ENCODE data around the gene SNAPC5. TPM values are rescaled to one million over a fixed set of nuclear protein-coding genes. Genes with fewer than 3 reads are reported as not detected.
A peak's percentile ranks its signal among the peaks of the same experiment; 100 is the strongest.
"Not testable (repeated sequence)": the region's sequence is repeated elsewhere in the genome, so short reads cannot be mapped to it uniquely, and the experiment has no call there.

Gene SNAPC5
- total RNA-seq, 2 donors from 2014 or later = 29.9 to 32.2 TPM

DNA sequence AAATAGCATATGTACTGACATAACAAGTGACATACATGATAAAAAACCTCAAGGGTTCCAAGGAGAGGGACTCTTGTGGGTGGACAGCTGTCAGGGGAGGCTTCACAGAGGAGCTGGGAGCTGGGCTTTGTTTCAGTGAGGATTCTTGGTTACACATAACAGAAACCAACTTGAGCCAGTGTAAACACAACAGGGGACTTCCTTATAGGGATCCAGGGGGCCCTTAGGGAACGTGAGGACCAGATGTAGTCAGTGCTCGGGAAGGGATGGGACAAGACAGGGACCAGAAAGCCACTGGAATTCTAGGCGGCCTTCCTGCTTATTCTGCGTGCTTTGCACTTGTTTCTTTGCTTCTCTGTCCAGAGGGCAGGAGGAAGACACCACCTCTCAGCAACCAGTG lies 34.9 kb downstream of the SNAPC5 start:
- Mint-ChIP-seq H3K4me3 (no peak overlapping the region), H3K27ac (no peak overlapping the region), H3K9me3 (no peaks in the 10 kb centered on the region), H3K36me3 (ENCODE audit: insufficient read depth in 2 of 2) (peaks cover 3 to 12% of the 10 kb centered on the region in 2 donors), H3K27me3 (ENCODE audit: low read depth) (no peaks in the 10 kb centered on the region), H3K4me1 (ENCODE audit: low read depth) (no peaks in the 10 kb centered on the region)
- ATAC-seq (replicated peaks in 1 of 2) (no peak), DNase-seq (no peak)

- no peaks in the 10 kb centered on the region for H3K27me3 Mint-ChIP-seq (ENCODE audit: low read depth)
- no peak for DNase-seq
- no peak overlapping the region for H3K27ac Mint-ChIP-seq
Measured at GRCh38 chr15:66461917-66462316, 35.6 kb downstream of the SNAPC5 start.

GRCh38 chr15:66461294-66461693 lies 36.3 kb downstream of the SNAPC5 start:
- not testable (repeated sequence) for H3K27me3 Mint-ChIP-seq (ENCODE audit: low read depth); H3K4me3 Mint-ChIP-seq; H3K36me3 Mint-ChIP-seq (ENCODE audit: insufficient read depth in 2 of 2); ATAC-seq (replicated peaks in 1 of 2); H3K9me3 Mint-ChIP-seq; H3K4me1 Mint-ChIP-seq (ENCODE audit: low read depth); DNase-seq; H3K27ac Mint-ChIP-seq

More at GRCh38 chr15:66461917-66462316, 35.6 kb downstream of the SNAPC5 start:
- Mint-ChIP-seq H3K4me3 (no peak overlapping the region), H3K36me3 (ENCODE audit: insufficient read depth in 2 of 2) (peaks cover 3 to 8% of the 10 kb centered on the region in 2 donors), H3K4me1 (ENCODE audit: low read depth) (no peaks in the 10 kb centered on the region), H3K9me3 (no peaks in the 10 kb centered on the region)
- no peak for ATAC-seq (replicated peaks in 1 of 2)

DNA sequence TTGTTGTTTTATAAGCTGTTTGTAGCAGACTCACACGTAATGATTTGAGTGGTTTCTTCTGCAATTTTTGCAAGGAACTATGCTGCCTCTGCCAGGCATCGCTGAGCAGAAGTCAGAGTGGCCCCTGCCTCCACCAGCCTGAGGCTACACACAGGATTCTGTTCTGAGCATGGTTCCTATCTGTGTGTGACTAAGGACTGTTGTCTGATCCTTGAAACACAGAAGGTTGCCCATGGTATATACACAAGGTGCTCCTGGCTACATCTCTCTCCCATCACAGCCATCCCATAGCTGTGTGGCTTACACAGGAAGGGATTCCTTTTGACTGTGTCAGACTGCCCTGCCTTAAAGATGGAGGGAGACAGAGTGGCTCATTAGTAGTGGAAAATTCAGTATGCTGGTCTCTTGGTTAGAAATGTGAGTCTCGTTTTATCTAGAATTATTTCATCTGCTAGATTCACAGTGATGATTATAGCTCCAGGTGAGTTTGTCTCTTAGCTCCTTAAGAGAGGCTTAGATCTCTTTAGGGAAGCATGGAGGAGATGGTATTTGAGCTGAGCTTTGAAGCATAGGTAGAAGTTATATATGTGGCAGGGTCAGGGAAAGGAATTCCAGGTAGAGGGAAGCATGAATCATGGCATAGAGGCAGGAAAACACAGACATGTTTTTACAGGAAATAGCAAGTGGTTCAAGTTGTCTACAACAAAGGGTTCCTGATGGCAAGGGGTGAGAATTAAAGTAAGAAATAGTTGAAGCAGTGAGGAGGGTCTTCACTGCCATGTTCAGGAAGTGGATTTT lies 37.5 kb downstream of the SNAPC5 start:
- Mint-ChIP-seq H3K36me3 (ENCODE audit: insufficient read depth in 2 of 2) (peaks cover 1 to 5% of the 10 kb centered on the region in 2 donors), H3K4me3 (no peak overlapping the region), H3K4me1 (ENCODE audit: low read depth) (peaks cover 12% of the 10 kb centered on the region), H3K27me3 (ENCODE audit: low read depth) (no peaks in the 10 kb centered on the region), H3K27ac (peak overlapping the region; percentile 74), H3K9me3 (no peaks in the 10 kb centered on the region)
- DNase-seq = no peak
- no peak for ATAC-seq (replicated peaks in 1 of 2)

DNA sequence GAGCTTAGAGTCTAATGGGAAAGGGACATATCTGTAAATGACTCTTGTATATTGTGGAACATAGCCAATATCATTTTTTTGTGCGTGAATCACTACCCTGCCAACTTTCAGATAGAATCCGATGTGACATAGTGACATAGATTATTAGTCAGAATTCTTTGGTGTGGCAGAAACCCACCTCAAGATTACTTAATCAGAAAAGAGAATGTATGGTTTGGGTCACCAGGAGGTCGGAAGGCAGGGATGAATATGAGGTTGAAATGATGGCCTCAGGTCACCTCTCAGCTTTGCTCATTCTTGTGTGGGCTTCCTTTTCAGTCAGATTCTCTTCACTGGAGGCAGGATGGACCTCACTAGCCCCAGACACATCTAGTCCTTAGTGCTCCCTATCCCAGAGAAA lies 41.4 kb downstream of the SNAPC5 start:
- peaks cover 12% of the 10 kb centered on the region for H3K4me1 Mint-ChIP-seq (ENCODE audit: low read depth)
- ATAC-seq (replicated peaks in 1 of 2) (peak; percentile 83 to 94), DNase-seq (peak; percentile 9 to 19)
- H3K4me3 Mint-ChIP-seq = no peak overlapping the region
- H3K27me3 Mint-ChIP-seq (ENCODE audit: low read depth) = no peaks in the 10 kb centered on the region
- H3K27ac Mint-ChIP-seq = no peak overlapping the region
- H3K9me3 Mint-ChIP-seq = no peaks in the 10 kb centered on the region
- peaks cover 0 to 2% of the 10 kb centered on the region in 2 donors for H3K36me3 Mint-ChIP-seq (ENCODE audit: insufficient read depth in 2 of 2)

DNA sequence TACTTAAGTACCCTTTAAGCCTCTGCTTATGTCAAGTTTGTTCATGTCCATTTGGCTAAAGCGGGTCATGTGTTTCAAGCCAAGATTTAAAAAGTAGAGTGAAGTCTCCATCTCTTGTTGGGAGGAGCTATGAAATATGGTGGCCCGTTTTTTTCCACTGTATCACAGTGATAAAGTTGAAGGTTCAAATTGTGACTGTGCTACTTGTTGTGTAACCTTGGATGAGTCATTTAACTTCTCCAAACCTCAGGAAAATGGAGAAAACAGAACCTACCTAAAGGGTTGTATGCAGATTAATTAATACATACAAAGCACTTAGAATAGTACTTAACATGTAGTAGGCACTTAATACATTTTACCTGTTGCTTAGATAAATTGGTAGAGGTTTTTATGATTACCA lies 43.4 kb downstream of the SNAPC5 start:
- no peak overlapping the region for H3K27ac Mint-ChIP-seq
- H3K27me3 Mint-ChIP-seq (ENCODE audit: low read depth) = no peaks in the 10 kb centered on the region
- no peaks in the 10 kb centered on the region for H3K36me3 Mint-ChIP-seq (ENCODE audit: insufficient read depth in 2 of 2)
- peaks cover 12% of the 10 kb centered on the region for H3K4me1 Mint-ChIP-seq (ENCODE audit: low read depth)
- no peaks in the 10 kb centered on the region for H3K9me3 Mint-ChIP-seq
- no peak overlapping the region for H3K4me3 Mint-ChIP-seq
- DNase-seq (no peak), ATAC-seq (replicated peaks in 1 of 2) (no peak)

DNA sequence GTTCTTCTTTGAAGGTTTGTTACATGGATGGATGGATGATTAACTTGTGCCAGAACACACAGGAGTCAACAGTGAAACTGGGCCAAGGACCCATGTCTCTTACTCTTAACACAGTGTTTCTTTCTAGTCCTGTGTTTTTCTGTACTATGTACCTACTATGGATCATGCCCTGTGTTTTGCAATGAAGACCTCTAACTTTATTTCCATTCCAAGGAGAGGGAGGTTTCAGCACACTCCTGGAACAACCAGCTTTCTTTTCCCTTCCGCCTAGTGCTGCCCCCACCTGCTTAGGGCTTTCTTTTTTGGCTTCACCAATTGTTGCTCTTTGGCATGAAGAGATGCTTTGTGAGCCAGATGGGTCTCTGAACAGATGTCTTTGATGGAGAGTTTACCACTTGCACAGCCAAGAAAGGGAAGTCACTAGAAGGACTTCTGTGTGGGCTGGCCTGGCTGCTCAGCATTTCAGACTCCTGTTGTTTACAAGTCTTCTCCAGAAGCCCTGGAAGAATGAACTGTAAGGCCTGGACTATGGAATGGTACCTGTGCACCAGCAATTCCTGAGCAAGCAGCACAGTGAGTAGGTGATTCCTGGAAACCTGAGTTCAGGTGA lies 44.5 kb downstream of the SNAPC5 start:
- ATAC-seq (replicated peaks in 1 of 2) (no peak), DNase-seq (no peak)
- peaks cover 0 to 2% of the 10 kb centered on the region in 2 donors for H3K9me3 Mint-ChIP-seq
- peaks cover 2 to 3% of the 10 kb centered on the region in 2 donors for H3K36me3 Mint-ChIP-seq (ENCODE audit: insufficient read depth in 2 of 2)
- no peak overlapping the region for H3K27ac Mint-ChIP-seq
- H3K27me3 Mint-ChIP-seq (ENCODE audit: low read depth) = no peaks in the 10 kb centered on the region
- no peak overlapping the region for H3K4me3 Mint-ChIP-seq
- H3K4me1 Mint-ChIP-seq (ENCODE audit: low read depth) = peaks cover 12% of the 10 kb centered on the region

GRCh38 chr15:66452420-66452819 lies 45.1 kb downstream of the SNAPC5 start:
- no peaks in the 10 kb centered on the region for H3K27me3 Mint-ChIP-seq (ENCODE audit: low read depth)

More at GRCh38 chr15:66452420-66452819, 45.1 kb downstream of the SNAPC5 start:
- ATAC-seq (replicated peaks in 1 of 2) (no peak), DNase-seq (no peak)
- Mint-ChIP-seq H3K9me3 (peaks cover 0 to 2% of the 10 kb centered on the region in 2 donors), H3K36me3 (ENCODE audit: insufficient read depth in 2 of 2) (peaks cover 3 to 4% of the 10 kb centered on the region in 2 donors), H3K4me1 (ENCODE audit: low read depth) (peaks cover 12% of the 10 kb centered on the region), H3K27ac (no peak overlapping the region), H3K4me3 (no peak overlapping the region)

Other genes with a start within 250 kb of the SNAPC5 start
- not detected for gene MEGF11, start 244.0 kb downstream of the SNAPC5 start, total RNA-seq
- 10 to 100 TPM; 22.2 to 31.5 TPM for gene DIS3L, start 204.2 kb downstream of the SNAPC5 start, total RNA-seq
- gene TIPIN, start 141.1 kb downstream of the SNAPC5 start, total RNA-seq = 10 to 100 TPM; 22.9 to 35.8 TPM
- 10 to 100 TPM; 83.3 to 98.1 TPM for gene MAP2K1, start 110.8 kb downstream of the SNAPC5 start, total RNA-seq
- 1,000 to 10,000 TPM; 4,175 to 4,250 TPM for gene RPL4, start 7.1 kb upstream of the SNAPC5 start, total RNA-seq
- 10 to 100 TPM; 25.0 to 25.1 TPM for gene ZWILCH, start 7.6 kb upstream of the SNAPC5 start, total RNA-seq
- gene LCTL, start 68.2 kb upstream of the SNAPC5 start, total RNA-seq = not detected
- gene SMAD6, start 204.5 kb upstream of the SNAPC5 start, total RNA-seq = under 1 TPM; 0.31 to 0.35 TPM

All from activated T-cell treated with anti-CD3 and anti-CD28 coated beads, Interleukin-2, amount 50 U/mL, for 72 hours (primary cell).